ENCODE results near the gene TNNC1.

Gene TNNC1

GRCh38 chr3:52450489-52451236 is 3.2 kb downstream of the TNNC1 start:
- H3K27ac ChIP-seq, result peak overlapping the region; percentile 72
- no peak for TF ChIP-seq CTCF (conservative IDR thresholded peaks at IDR 0.05)

GRCh38 chr3:52447512-52448355 is 6.1 kb downstream of the TNNC1 start:
- no peak for TF ChIP-seq CTCF (conservative IDR thresholded peaks at IDR 0.05)
- H3K27ac ChIP-seq, result peak overlapping the region; percentile 72

- peak; percentile 99 for TF ChIP-seq CTCF (conservative IDR thresholded peaks at IDR 0.05)
These were observed 7.0 kb downstream of the TNNC1 start for GRCh38 chr3:52446631-52447511.

GRCh38 chr3:52446042-52446441 is 7.8 kb downstream of the TNNC1 start:
- no peak for TF ChIP-seq CTCF (conservative IDR thresholded peaks at IDR 0.05)
- H3K27ac ChIP-seq, result peak overlapping the region; percentile 72; the same call in 1 of the 2 replicates

More at GRCh38 chr3:52446631-52447511, 7.0 kb downstream of the TNNC1 start:
- H3K27ac ChIP-seq, result peak overlapping the region; percentile 72; the same call in 1 of the 2 replicates

- no peak within 1 kb of the TSS; the same call in 1 of the 2 replicates for H3K27ac ChIP-seq
- no peak for TF ChIP-seq CTCF (conservative IDR thresholded peaks at IDR 0.05)
These were observed 8.7 kb downstream of the TNNC1 start, which contains the start of gene SEMA3G for GRCh38 chr3:52444860-52445793. TSS of gene SEMA3G (minus strand) at chr3:52445103. CDS start at chr3:52445027, 76 bp downstream.

GRCh38 chr3:52443791-52444687 is 9.8 kb downstream of the TNNC1 start:
- no peak for TF ChIP-seq CTCF (conservative IDR thresholded peaks at IDR 0.05)
- H3K27ac ChIP-seq, result no peak overlapping the region

Data from VCaP (cell line).